CD14-positive monocyte (primary cell): ENCODE measurements around the gene CACHD1. TPM values are rescaled to one million over a fixed set of nuclear protein-coding genes. Genes with fewer than 3 reads are reported as not detected.

Experiments
- DNase-seq, 3 donors: peaks; one replicate each; pipeline ENCODE4 v3.0.0-alpha.2; 2011 to 2022
- H2AFZ ChIP-seq: 2 replicates; pipeline ENCODE4 v1.6.0; 2012; ENCODE audit warnings: mild to moderate bottlenecking, low read depth, low read length, inconsistent platforms; ENCODE audit not compliant: insufficient read depth, poor library complexity, severe bottlenecking
- H3K27ac ChIP-seq, 2 donors: 1 replicate in 1 of 2; 2 replicates in 1 of 2; pipeline ENCODE4 v1.5.1; 2012 to 2013; ENCODE audit warnings: low read length in 2 of 2, control low read depth in 1 of 2, inconsistent platforms in 1 of 2, low read depth in 1 of 2, mild to moderate bottlenecking in 1 of 2
- H3K27me3 ChIP-seq, 2 donors: one replicate each; pipeline versions ENCODE4 v1.6.0 to v1.6.1; 2011 to 2013; ENCODE audit warnings: low read length in 2 of 2; ENCODE audit not compliant: control insufficient read depth in 2 of 2, insufficient read depth in 2 of 2
- H3K36me3 ChIP-seq, 2 donors: replicated peaks in 1 of 2; 1 replicate in 1 of 2; 2 replicates in 1 of 2; pipeline versions ENCODE4 v1.5.1 to v1.6.1; 2012 to 2013; ENCODE audit warnings: low read length in 2 of 2, control low read depth in 1 of 2, inconsistent platforms in 1 of 2, mild to moderate bottlenecking in 1 of 2; ENCODE audit not compliant: insufficient read depth in 2 of 2, control insufficient read depth in 1 of 2
- H3K4me1 ChIP-seq, 2 donors: 1 replicate in 1 of 2; 2 replicates in 1 of 2; pipeline versions ENCODE4 v1.5.1 to v1.6.1; 2012 to 2013; ENCODE audit warnings: low read length in 2 of 2, control low read depth in 1 of 2, inconsistent platforms in 1 of 2, mild to moderate bottlenecking in 1 of 2, moderate library complexity in 1 of 2; ENCODE audit not compliant: insufficient read depth in 2 of 2, control insufficient read depth in 1 of 2
- H3K4me2 ChIP-seq: replicated peaks from 2 replicates; pipeline ENCODE3; 2012; ENCODE audit warnings: low read length, moderate library complexity, mild to moderate bottlenecking; ENCODE audit not compliant: poor library complexity, severe bottlenecking; ENCODE audit errors: extremely low read depth
- H3K4me3 ChIP-seq, 3 experiments: fragments of 200-600 bp in 1 of 3; sonication (generic) in 1 of 3; replicated peaks in 1 of 3; 1 replicate in 2 of 3; 2 replicates in 1 of 3; pipeline ENCODE4 v1.5.1; 2011 to 2013; ENCODE audit warnings: low read length in 3 of 3, mild to moderate bottlenecking in 3 of 3, control low read depth in 2 of 3, low read depth in 2 of 3, inconsistent platforms in 1 of 3, moderate library complexity in 1 of 3
- H3K79me2 ChIP-seq: 2 replicates; pipeline ENCODE4 v1.6.0; 2012; ENCODE audit warnings: mild to moderate bottlenecking, control low read depth, inconsistent platforms, low read length, moderate library complexity; ENCODE audit not compliant: insufficient read depth
- H3K9ac ChIP-seq: 2 replicates; pipeline ENCODE4 v1.6.0; 2017; ENCODE audit warnings: low read length, mild to moderate bottlenecking; ENCODE audit not compliant: insufficient read depth, poor library complexity, severe bottlenecking
- H3K9me3 ChIP-seq, 2 donors: replicated peaks in 1 of 2; 1 replicate in 1 of 2; 2 replicates in 1 of 2; pipeline versions ENCODE4 v1.5.1 to v1.6.1; 2012 to 2013; ENCODE audit warnings: low read length in 2 of 2, control low read depth in 1 of 2; ENCODE audit not compliant: control insufficient read depth in 1 of 2, insufficient read depth in 1 of 2
- H4K20me1 ChIP-seq: 2 replicates; pipeline ENCODE4 v1.6.0; 2012; ENCODE audit warnings: mild to moderate bottlenecking, low read length, control low read depth, moderate library complexity; ENCODE audit not compliant: insufficient read depth
- H3K27ac Mint-ChIP-seq, 7 donors: one replicate each; pipeline ENCODE4 v1.8.0; 2020; ENCODE audit warnings: mild to moderate bottlenecking in 7 of 7, mixed read lengths in 7 of 7, moderate library complexity in 6 of 7, inconsistent platforms in 2 of 7
- H3K27me3 Mint-ChIP-seq, 3 donors: one replicate each; pipeline ENCODE4 v1.8.0; 2021 to 2022; ENCODE audit warnings: low read depth in 3 of 3, mild to moderate bottlenecking in 3 of 3, mixed read lengths in 3 of 3, moderate library complexity in 3 of 3, inconsistent platforms in 1 of 3
- H3K36me3 Mint-ChIP-seq, 2 donors: one replicate each; pipeline ENCODE4 v1.8.0; 2020; ENCODE audit warnings: mixed read lengths in 2 of 2, inconsistent platforms in 1 of 2, mild to moderate bottlenecking in 1 of 2
- H3K4me1 Mint-ChIP-seq: one replicate; pipeline ENCODE4 v1.8.0; 2020; ENCODE audit warnings: mild to moderate bottlenecking, mixed read lengths
- H3K4me3 Mint-ChIP-seq, 2 donors: one replicate each; pipeline ENCODE4 v1.8.0; 2020; ENCODE audit warnings: mild to moderate bottlenecking in 2 of 2, mixed read lengths in 2 of 2, moderate library complexity in 1 of 2
- H3K9me3 Mint-ChIP-seq, 7 donors: one replicate each; pipeline ENCODE4 v1.8.0; 2020 to 2022; ENCODE audit warnings: mixed read lengths in 7 of 7, mild to moderate bottlenecking in 6 of 7, moderate library complexity in 6 of 7, inconsistent platforms in 2 of 7
- WGBS: methylation state at CpG from one replicate; pipeline ENCODE4 v1.1.5; 2013; ENCODE audit warnings: missing lambda C conversion rate; ENCODE audit not compliant: insufficient coverage; 5-methylcytosine and 5-hydroxymethylcytosine counted together
- intact Hi-C, 2 donors: fragments of 100-400 bp; cut with micrococcal nuclease; formaldehyde crosslinking; loops; one replicate each; pipeline versions ENCODE4 v1.15.0 to v1.15.1; 2023
- polyA plus RNA-seq, 3 donors: library from polyadenylated mRNA; depleted of rRNA in 1 of 3; unstranded in 2 of 3; stranded (reverse) in 1 of 3; fragments of 300-500 nt in 2 of 3; fragments of >200 nt in 1 of 3; fragmentation: Illumina TruSeq in 2 of 3; gene quantifications; 1 replicate in 2 of 3; 2 replicates in 1 of 3; pipeline ENCODE4 v1.2.3, GENCODE V29; 2012 to 2021
- TF ChIP-seq, protein P1 (sequence below): fragments of 200-600 bp; IDR thresholded peaks from one replicate; pipeline ENCODE4 v1.8.0; 2022; ENCODE audit warnings: antibody characterized with exemption, mild to moderate bottlenecking

Gene CACHD1
- polyA plus RNA-seq, 3 donors, result 0.12 TPM; not detected in 2

DNA sequence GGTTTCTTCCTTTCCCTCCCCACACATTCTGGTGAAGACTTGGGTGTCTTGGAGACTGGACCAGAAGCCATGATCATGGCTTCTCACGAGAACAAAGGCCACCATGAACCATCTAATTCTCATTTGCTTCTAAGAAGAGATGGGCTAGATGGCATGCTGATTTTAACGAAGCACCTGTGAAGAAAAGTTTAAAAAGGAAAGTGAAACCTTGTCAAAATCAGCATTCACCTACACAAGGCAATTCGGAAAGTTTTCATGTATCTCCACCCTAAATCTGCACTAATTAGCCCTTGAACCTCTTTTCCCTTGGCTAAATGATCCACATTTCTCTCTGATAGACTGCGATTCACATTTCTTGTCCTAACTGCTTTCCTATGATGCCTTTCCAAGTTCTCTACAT is 160.7 kb downstream of the CACHD1 start:
- Histone ChIP-seq H3K9me3 (no peaks in the 10 kb centered on the region), H3K36me3 (no peaks in the 10 kb centered on the region), H3K79me2 (no peaks in the 10 kb centered on the region), H3K4me3 (no peak overlapping the region), H4K20me1 (no peaks in the 10 kb centered on the region), H2AFZ (no peak overlapping the region), H3K4me1 (no peaks in the 10 kb centered on the region), H3K27me3 (no peaks in the 10 kb centered on the region), H3K27ac (no peak overlapping the region), H3K9ac (no peak overlapping the region), H3K4me2 (no peak overlapping the region)
- H3K4me3 Mint-ChIP-seq, result no peak overlapping the region
- TF ChIP-seq, protein P1, sequence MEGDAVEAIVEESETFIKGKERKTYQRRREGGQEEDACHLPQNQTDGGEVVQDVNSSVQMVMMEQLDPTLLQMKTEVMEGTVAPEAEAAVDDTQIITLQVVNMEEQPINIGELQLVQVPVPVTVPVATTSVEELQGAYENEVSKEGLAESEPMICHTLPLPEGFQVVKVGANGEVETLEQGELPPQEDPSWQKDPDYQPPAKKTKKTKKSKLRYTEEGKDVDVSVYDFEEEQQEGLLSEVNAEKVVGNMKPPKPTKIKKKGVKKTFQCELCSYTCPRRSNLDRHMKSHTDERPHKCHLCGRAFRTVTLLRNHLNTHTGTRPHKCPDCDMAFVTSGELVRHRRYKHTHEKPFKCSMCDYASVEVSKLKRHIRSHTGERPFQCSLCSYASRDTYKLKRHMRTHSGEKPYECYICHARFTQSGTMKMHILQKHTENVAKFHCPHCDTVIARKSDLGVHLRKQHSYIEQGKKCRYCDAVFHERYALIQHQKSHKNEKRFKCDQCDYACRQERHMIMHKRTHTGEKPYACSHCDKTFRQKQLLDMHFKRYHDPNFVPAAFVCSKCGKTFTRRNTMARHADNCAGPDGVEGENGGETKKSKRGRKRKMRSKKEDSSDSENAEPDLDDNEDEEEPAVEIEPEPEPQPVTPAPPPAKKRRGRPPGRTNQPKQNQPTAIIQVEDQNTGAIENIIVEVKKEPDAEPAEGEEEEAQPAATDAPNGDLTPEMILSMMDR, result no peak
- H3K27me3 Mint-ChIP-seq, result peaks cover 0 to 1% (median 0%) of the 10 kb centered on the region in 3 donors
- H3K27ac Mint-ChIP-seq, result no peak overlapping the region
- no peaks in the 10 kb centered on the region for H3K9me3 Mint-ChIP-seq
- DNase-seq, result no peak
- H3K4me1 Mint-ChIP-seq, result peaks cover 2% of the 10 kb centered on the region
- intact Hi-C loops, result no loop called here
- WGBS, result no CpG with 5 or more reads among the region's 4 CpGs
- H3K36me3 Mint-ChIP-seq, result no peaks in the 10 kb centered on the region

DNA sequence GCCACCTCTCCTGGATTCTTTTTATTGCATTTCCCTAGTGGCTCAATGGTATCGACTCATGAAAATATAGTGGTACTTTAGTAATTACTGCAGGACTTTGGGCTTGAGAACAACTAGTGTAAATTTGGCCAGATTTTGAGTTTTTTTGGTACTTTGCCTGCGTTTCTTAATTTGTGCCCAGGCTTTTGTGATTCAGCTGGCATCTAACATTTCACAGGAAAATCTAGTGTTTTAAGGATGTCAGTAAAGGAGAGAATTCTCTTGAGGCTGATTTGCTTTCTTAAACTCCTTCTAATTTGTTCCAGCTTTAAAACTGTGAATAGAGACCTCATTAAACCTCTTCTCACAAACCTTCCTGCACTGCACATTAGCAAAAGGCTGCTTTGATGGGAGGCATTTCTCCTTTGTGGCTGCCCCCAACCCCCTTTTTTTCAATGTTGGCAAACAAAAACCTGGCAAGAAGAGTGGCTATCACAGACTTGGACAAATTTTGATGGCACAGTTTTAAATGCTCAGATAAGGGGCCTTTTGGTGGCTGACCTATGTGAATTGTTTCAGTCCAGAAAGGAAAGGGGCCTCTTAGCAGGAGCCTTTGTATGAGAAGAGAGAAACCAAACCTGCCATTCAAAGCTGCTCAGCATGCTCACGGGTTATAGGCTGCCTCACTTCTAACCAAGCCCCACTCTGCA is 161.6 kb downstream of the CACHD1 start:
- Histone ChIP-seq H3K27me3 (no peaks in the 10 kb centered on the region), H3K79me2 (no peaks in the 10 kb centered on the region), H4K20me1 (no peaks in the 10 kb centered on the region), H2AFZ (no peak overlapping the region), H3K36me3 (no peaks in the 10 kb centered on the region), H3K4me3 (no peak overlapping the region), H3K4me1 (no peaks in the 10 kb centered on the region), H3K27ac (no peak overlapping the region), H3K9me3 (no peaks in the 10 kb centered on the region), H3K9ac (no peak overlapping the region), H3K4me2 (no peak overlapping the region)
- TF ChIP-seq, protein P1, result no peak
- 67% methylated on average over 1 of the region's 3 CpGs for WGBS
- no peaks in the 10 kb centered on the region for H3K36me3 Mint-ChIP-seq
- H3K9me3 Mint-ChIP-seq, result no peaks in the 10 kb centered on the region
- no peak overlapping the region for H3K27ac Mint-ChIP-seq
- H3K4me1 Mint-ChIP-seq, result peaks cover 2% of the 10 kb centered on the region
- intact Hi-C loops, result no loop called here
- H3K27me3 Mint-ChIP-seq, result peaks cover 0 to 1% (median 0%) of the 10 kb centered on the region in 3 donors
- no peak for DNase-seq
- no peak overlapping the region for H3K4me3 Mint-ChIP-seq
